DOHH2 (cell line): Measurements from ENCODE around the gene SUSD1.

Experiments used
- H3F3A ChIP-seq: fragments of 200-600 bp; sonication (generic), shearing (Covaris generic); 2 replicates; pipeline ENCODE4 v1.6.0; 2016; ENCODE audit warnings: antibody characterized with exemption, mild to moderate bottlenecking; ENCODE audit not compliant: control insufficient read depth, insufficient read depth
- H3K27ac ChIP-seq: fragments of 200-600 bp; sonication (generic); 2 replicates; pipeline ENCODE4 v1.5.1; 2014; ENCODE audit warnings: low read depth, mild to moderate bottlenecking, low read length, moderate library complexity
- H3K27me3 ChIP-seq: fragments of 200-600 bp; sonication (generic); 2 replicates; pipeline ENCODE4 v1.6.1; 2014; ENCODE audit warnings: mild to moderate bottlenecking, low read length, mixed read lengths; ENCODE audit not compliant: control insufficient read depth
- H3K36me3 ChIP-seq: fragments of 200-600 bp; sonication (generic); 2 replicates; pipeline ENCODE4 v1.6.1; 2014; ENCODE audit warnings: mild to moderate bottlenecking, low read length, moderate library complexity, mixed read lengths; ENCODE audit not compliant: control insufficient read depth
- H3K4me1 ChIP-seq: fragments of 200-600 bp; sonication (generic); 2 replicates; pipeline ENCODE4 v1.6.1; 2014; ENCODE audit warnings: mild to moderate bottlenecking, low read length, mixed read lengths; ENCODE audit not compliant: control insufficient read depth
- H3K4me2 ChIP-seq: fragments of 200-600 bp; sonication (generic); 2 replicates; pipeline ENCODE4 v1.6.0; 2014; ENCODE audit warnings: mild to moderate bottlenecking, low read length, moderate library complexity
- H3K4me3 ChIP-seq: fragments of 200-600 bp; sonication (generic); 2 replicates; pipeline ENCODE4 v1.5.1; 2014; ENCODE audit warnings: mild to moderate bottlenecking, low read length, mixed read lengths
- H3K79me2 ChIP-seq: fragments of 200-600 bp; sonication (generic); 2 replicates; pipeline ENCODE4 v1.6.1; 2014; ENCODE audit warnings: mild to moderate bottlenecking, low read length, mixed read lengths; ENCODE audit not compliant: control insufficient read depth
- H3K9me2 ChIP-seq: fragments of 200-600 bp; sonication (generic); replicated peaks from 2 replicates; pipeline ENCODE4 v1.6.1; 2014; ENCODE audit warnings: mild to moderate bottlenecking, low read length, mixed read lengths; ENCODE audit not compliant: control insufficient read depth
- H3K9me3 ChIP-seq: fragments of 200-600 bp; sonication (generic); 2 replicates; pipeline ENCODE4 v1.6.1; 2014; ENCODE audit warnings: antibody characterized with exemption, low read length, mixed read lengths; ENCODE audit not compliant: control insufficient read depth, insufficient read depth
- H4K20me1 ChIP-seq: fragments of 200-600 bp; sonication (generic); 2 replicates; pipeline ENCODE4 v1.6.0; 2014; ENCODE audit warnings: low read depth, mild to moderate bottlenecking, antibody characterized with exemption, low read length, moderate library complexity; ENCODE audit not compliant: control insufficient read depth, insufficient read depth
- EZH2phosphoT487 ChIP-seq: fragments of 200-600 bp; sonication (generic); IDR thresholded peaks from 2 replicates; pipeline ENCODE4 v1.6.1; 2017; ENCODE audit warnings: borderline replicate concordance, mild to moderate bottlenecking, antibody characterized with exemption, low read length, moderate library complexity, mixed read lengths
- TF ChIP-seq, protein P1 (sequence below): fragments of 200-600 bp; sonication (generic); IDR thresholded peaks from one replicate; pipeline ENCODE4 v1.5.1; 2014; ENCODE audit warnings: antibody characterized with exemption, mild to moderate bottlenecking, low read depth, low read length; ENCODE audit not compliant: poor library complexity, severe bottlenecking

Gene SUSD1

DNA sequence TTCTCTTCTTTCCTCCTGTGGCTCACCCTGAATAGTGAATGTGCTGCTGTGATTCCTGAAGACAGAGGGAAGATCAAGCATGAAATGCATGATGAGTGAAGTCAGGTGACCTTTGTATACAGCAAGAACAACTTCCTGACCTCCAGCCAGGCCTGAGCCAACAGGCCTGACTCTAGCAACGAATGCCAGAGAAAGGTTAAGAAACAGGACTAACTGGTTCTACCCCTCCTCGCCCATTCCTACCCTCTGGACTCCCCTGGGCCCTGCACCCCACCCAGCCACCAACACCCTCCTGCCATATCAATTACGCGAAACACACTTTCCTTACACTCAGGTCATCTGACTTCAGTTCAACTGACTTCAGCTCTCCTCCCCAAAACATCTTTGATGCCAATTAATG is 4.9 kb downstream of the SUSD1 start:
- Histone ChIP-seq H3F3A (no peaks in the 10 kb centered on the region), H3K9me2 (no peaks in the 10 kb centered on the region), H4K20me1 (no peaks in the 10 kb centered on the region), H3K4me3 (no peak overlapping the region), H3K4me2 (no peak overlapping the region), H3K36me3 (no peaks in the 10 kb centered on the region), H3K27me3 (peaks cover 19% of the 10 kb centered on the region), H3K79me2 (no peaks in the 10 kb centered on the region), H3K27ac (no peak overlapping the region), H3K9me3 (no peaks in the 10 kb centered on the region), H3K4me1 (peaks cover 8% of the 10 kb centered on the region)
- no peak for TF ChIP-seq EZH2phosphoT487
- TF ChIP-seq, protein P1, sequence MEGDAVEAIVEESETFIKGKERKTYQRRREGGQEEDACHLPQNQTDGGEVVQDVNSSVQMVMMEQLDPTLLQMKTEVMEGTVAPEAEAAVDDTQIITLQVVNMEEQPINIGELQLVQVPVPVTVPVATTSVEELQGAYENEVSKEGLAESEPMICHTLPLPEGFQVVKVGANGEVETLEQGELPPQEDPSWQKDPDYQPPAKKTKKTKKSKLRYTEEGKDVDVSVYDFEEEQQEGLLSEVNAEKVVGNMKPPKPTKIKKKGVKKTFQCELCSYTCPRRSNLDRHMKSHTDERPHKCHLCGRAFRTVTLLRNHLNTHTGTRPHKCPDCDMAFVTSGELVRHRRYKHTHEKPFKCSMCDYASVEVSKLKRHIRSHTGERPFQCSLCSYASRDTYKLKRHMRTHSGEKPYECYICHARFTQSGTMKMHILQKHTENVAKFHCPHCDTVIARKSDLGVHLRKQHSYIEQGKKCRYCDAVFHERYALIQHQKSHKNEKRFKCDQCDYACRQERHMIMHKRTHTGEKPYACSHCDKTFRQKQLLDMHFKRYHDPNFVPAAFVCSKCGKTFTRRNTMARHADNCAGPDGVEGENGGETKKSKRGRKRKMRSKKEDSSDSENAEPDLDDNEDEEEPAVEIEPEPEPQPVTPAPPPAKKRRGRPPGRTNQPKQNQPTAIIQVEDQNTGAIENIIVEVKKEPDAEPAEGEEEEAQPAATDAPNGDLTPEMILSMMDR: no peak

- Histone ChIP-seq H3K9me2 (no peaks in the 10 kb centered on the region), H3K9me3 (no peaks in the 10 kb centered on the region), H3K79me2 (no peaks in the 10 kb centered on the region), H3F3A (no peaks in the 10 kb centered on the region), H3K4me1 (peaks cover 5% of the 10 kb centered on the region), H3K27me3 (peaks cover 16% of the 10 kb centered on the region), H4K20me1 (no peaks in the 10 kb centered on the region), H3K36me3 (no peaks in the 10 kb centered on the region), H3K4me3 (no peak overlapping the region), H3K4me2 (no peak overlapping the region), H3K27ac (no peak overlapping the region)
- no peak for TF ChIP-seq EZH2phosphoT487
- TF ChIP-seq, protein P1: no peak
Observed at GRCh38 chr9:112169368-112169767, 5.7 kb downstream of the SUSD1 start.

DNA sequence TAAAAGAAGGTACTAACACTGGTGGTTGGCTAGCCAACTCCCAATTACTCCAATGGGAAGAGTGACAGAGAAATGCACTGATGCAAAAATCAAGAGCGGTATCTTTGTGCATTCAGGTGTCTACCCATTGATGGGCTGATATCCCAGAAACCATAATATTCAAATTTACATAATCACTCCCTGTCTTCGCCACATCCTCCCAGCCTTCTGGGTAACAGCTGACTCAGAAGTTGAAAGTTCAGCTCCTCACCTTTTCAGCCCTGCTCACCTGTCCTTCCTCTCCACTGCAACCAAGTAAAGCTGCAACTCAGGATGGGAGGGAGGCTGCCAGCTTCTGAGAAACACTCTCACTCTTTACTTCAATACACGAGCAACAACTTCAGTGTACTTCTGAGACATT is 6.9 kb downstream of the SUSD1 start:
- Histone ChIP-seq H3F3A (peaks cover 2% of the 10 kb centered on the region), H3K4me3 (no peak overlapping the region), H3K4me1 (peaks cover 2% of the 10 kb centered on the region), H4K20me1 (no peaks in the 10 kb centered on the region), H3K9me2 (no peaks in the 10 kb centered on the region), H3K36me3 (no peaks in the 10 kb centered on the region), H3K4me2 (no peak overlapping the region), H3K27me3 (peaks cover 4% of the 10 kb centered on the region; the same call in 1 of the 2 replicates), H3K79me2 (no peaks in the 10 kb centered on the region), H3K27ac (no peak overlapping the region), H3K9me3 (no peaks in the 10 kb centered on the region)
- no peak for TF ChIP-seq EZH2phosphoT487
- TF ChIP-seq, protein P1: no peak
